SK-N-SH treated with all-trans-retinoic acid at 6 μM for 48 hours (cell line): Measurements from ENCODE around the gene ZFAND3.

ENCODE experiments used
- ARNTL ChIP-seq: fragments of 450-650 bp; formaldehyde crosslinking; IDR thresholded peaks from 2 replicates; pipeline ENCODE4 v1.5.0; 2020; ENCODE audit warnings: low read depth, mild to moderate bottlenecking, moderate library complexity, borderline replicate concordance
- BACH2 ChIP-seq: fragments of 250-450 bp; sonication (Bioruptor Pico); IDR thresholded peaks from 2 replicates; pipeline ENCODE4 v1.9.0; 2021; ENCODE audit warnings: mild to moderate bottlenecking, borderline replicate concordance
- CSDC2 ChIP-seq: fragments of 250-450 bp; sonication (Bioruptor Pico); IDR thresholded peaks from 2 replicates; pipeline ENCODE4 v1.5.0; 2020; ENCODE audit warnings: mild to moderate bottlenecking, moderate library complexity
- ESRRG ChIP-seq: fragments of 250-450 bp; sonication (Bioruptor Pico); IDR thresholded peaks from 2 replicates; pipeline ENCODE4 v1.6.1; 2021; ENCODE audit warnings: mild to moderate bottlenecking
- OSR1 ChIP-seq: fragments of 250-450 bp; sonication (Bioruptor Pico); IDR thresholded peaks from 2 replicates; pipeline ENCODE4 v1.8.0; 2022; ENCODE audit warnings: moderate library complexity, mild to moderate bottlenecking, inconsistent platforms
- PPARA ChIP-seq: fragments of 250-450 bp; sonication (Bioruptor Pico); IDR thresholded peaks from 2 replicates; pipeline ENCODE4 v1.5.0; 2020; ENCODE audit warnings: mild to moderate bottlenecking, borderline replicate concordance
- RARB ChIP-seq: fragments of 250-450 bp; sonication (Bioruptor Pico); IDR thresholded peaks from 2 replicates; pipeline ENCODE4 v1.8.0; 2021; ENCODE audit warnings: mild to moderate bottlenecking, moderate library complexity
- TOX ChIP-seq: fragments of 250-450 bp; sonication (Bioruptor Pico); IDR thresholded peaks from 2 replicates; pipeline ENCODE4 v1.8.0; 2021; ENCODE audit warnings: mild to moderate bottlenecking, moderate library complexity, borderline replicate concordance
- ZC3H10 ChIP-seq: fragments of 250-450 bp; sonication (Bioruptor Pico); IDR thresholded peaks from 2 replicates; pipeline ENCODE4 v1.5.1; 2021; ENCODE audit warnings: mild to moderate bottlenecking, moderate library complexity
- ZFP3 ChIP-seq: fragments of 250-450 bp; sonication (Bioruptor Pico); IDR thresholded peaks from 2 replicates; pipeline ENCODE4 v1.5.0; 2020; ENCODE audit warnings: mild to moderate bottlenecking, moderate library complexity
- ZFP30 ChIP-seq: fragments of 450-650 bp; formaldehyde crosslinking; IDR thresholded peaks from 2 replicates; pipeline ENCODE4 v1.5.0; 2022; ENCODE audit warnings: mild to moderate bottlenecking, moderate library complexity
- TF ChIP-seq, protein P1 (sequence below): fragments of 250-450 bp; sonication (Bioruptor Pico); IDR thresholded peaks from 2 replicates; pipeline ENCODE4 v1.8.0; 2020; ENCODE audit warnings: mild to moderate bottlenecking, moderate library complexity, borderline replicate concordance
- TF ChIP-seq, protein P2 (sequence below): fragments of 250-450 bp; sonication (Bioruptor Pico); IDR thresholded peaks from 2 replicates; pipeline ENCODE4 v1.5.1; 2020; ENCODE audit warnings: low read depth, mild to moderate bottlenecking, moderate library complexity
- TF ChIP-seq, protein P3 (sequence below): fragments of 250-450 bp; sonication (Bioruptor Pico); IDR thresholded peaks from 2 replicates; pipeline ENCODE4 v1.5.0; 2020; ENCODE audit warnings: mild to moderate bottlenecking, moderate library complexity

DNA sequence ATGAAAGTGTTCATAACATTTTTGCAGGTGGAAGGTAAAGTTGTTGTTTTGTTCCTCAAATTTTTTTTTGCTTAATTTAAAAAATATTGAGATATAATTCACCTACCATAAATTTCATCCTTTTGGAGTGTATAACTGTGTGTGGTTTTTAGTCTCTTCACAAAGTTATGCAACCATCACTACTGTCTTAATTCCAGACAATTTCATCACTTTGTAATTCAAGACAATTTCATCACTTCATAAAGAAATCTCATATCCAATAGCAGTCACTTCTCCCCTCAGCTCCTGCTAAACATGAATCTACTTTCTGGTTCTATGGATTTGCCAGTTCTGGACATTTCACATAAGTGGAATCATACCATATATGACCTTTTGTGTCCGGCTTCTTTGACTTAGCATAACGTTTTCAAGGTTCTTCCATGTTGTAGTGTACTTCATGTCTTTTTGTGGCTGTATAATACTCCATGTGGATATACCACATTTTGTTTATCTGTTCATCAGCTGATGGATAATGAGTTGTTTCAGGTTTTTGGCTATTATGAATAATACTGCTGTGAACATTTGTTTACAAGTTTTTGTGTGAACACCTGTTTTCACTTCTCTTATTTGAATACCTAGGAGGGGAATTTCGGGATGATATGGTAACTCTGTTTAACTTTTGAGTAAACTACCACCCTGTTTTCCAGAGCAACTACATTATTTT, 18.8 kb downstream of the ZFAND3 start:
- no peak for TF ChIP-seq ZFP3 (CRISPR knock-in tag)
- TF ChIP-seq RARB (CRISPR knock-in tag): no peak
- TF ChIP-seq ESRRG (CRISPR knock-in tag): no peak
- TF ChIP-seq ZFP30: no peak
- no peak for TF ChIP-seq ZC3H10 (CRISPR knock-in tag)
- TF ChIP-seq, protein P1, sequence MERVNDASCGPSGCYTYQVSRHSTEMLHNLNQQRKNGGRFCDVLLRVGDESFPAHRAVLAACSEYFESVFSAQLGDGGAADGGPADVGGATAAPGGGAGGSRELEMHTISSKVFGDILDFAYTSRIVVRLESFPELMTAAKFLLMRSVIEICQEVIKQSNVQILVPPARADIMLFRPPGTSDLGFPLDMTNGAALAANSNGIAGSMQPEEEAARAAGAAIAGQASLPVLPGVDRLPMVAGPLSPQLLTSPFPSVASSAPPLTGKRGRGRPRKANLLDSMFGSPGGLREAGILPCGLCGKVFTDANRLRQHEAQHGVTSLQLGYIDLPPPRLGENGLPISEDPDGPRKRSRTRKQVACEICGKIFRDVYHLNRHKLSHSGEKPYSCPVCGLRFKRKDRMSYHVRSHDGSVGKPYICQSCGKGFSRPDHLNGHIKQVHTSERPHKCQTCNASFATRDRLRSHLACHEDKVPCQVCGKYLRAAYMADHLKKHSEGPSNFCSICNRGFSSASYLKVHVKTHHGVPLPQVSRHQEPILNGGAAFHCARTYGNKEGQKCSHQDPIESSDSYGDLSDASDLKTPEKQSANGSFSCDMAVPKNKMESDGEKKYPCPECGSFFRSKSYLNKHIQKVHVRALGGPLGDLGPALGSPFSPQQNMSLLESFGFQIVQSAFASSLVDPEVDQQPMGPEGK (CRISPR knock-in tag): no peak
- TF ChIP-seq PPARA (CRISPR knock-in tag): no peak
- TF ChIP-seq, protein P2, sequence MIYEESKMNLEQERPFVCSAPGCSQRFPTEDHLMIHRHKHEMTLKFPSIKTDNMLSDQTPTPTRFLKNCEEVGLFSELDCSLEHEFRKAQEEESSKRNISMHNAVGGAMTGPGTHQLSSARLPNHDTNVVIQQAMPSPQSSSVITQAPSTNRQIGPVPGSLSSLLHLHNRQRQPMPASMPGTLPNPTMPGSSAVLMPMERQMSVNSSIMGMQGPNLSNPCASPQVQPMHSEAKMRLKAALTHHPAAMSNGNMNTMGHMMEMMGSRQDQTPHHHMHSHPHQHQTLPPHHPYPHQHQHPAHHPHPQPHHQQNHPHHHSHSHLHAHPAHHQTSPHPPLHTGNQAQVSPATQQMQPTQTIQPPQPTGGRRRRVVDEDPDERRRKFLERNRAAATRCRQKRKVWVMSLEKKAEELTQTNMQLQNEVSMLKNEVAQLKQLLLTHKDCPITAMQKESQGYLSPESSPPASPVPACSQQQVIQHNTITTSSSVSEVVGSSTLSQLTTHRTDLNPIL: no peak
- TF ChIP-seq TOX (CRISPR knock-in tag): no peak
- TF ChIP-seq OSR1: no peak
- TF ChIP-seq ARNTL: no peak
- TF ChIP-seq, protein P3, sequence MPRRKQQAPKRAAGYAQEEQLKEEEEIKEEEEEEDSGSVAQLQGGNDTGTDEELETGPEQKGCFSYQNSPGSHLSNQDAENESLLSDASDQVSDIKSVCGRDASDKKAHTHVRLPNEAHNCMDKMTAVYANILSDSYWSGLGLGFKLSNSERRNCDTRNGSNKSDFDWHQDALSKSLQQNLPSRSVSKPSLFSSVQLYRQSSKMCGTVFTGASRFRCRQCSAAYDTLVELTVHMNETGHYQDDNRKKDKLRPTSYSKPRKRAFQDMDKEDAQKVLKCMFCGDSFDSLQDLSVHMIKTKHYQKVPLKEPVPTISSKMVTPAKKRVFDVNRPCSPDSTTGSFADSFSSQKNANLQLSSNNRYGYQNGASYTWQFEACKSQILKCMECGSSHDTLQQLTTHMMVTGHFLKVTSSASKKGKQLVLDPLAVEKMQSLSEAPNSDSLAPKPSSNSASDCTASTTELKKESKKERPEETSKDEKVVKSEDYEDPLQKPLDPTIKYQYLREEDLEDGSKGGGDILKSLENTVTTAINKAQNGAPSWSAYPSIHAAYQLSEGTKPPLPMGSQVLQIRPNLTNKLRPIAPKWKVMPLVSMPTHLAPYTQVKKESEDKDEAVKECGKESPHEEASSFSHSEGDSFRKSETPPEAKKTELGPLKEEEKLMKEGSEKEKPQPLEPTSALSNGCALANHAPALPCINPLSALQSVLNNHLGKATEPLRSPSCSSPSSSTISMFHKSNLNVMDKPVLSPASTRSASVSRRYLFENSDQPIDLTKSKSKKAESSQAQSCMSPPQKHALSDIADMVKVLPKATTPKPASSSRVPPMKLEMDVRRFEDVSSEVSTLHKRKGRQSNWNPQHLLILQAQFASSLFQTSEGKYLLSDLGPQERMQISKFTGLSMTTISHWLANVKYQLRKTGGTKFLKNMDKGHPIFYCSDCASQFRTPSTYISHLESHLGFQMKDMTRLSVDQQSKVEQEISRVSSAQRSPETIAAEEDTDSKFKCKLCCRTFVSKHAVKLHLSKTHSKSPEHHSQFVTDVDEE (CRISPR knock-in tag): no peak
- TF ChIP-seq CSDC2 (CRISPR knock-in tag): no peak
- TF ChIP-seq BACH2 (CRISPR knock-in tag): no peak
